Measurements from ENCODE around the gene FAM13C. TPM values are rescaled to one million over a fixed set of nuclear protein-coding genes. Genes with fewer than 3 reads are reported as not detected.

The FAM13C gene
- total RNA-seq, 1 experiment from 2014 or later, result 0.18 TPM

GRCh38 chr10:59346321-59346720 lies 16.0 kb downstream of the FAM13C start:
- CTCF ChIA-PET, result no interaction called here
- POLR2A ChIA-PET, result no interaction called here
- Mint-ChIP-seq H3K36me3 (ENCODE audit: insufficient read depth, unreplicated experiment) (no peaks in the 10 kb centered on the region), H3K4me1 (ENCODE audit: low read depth, unreplicated experiment) (no peaks in the 10 kb centered on the region), H3K27me3 (ENCODE audit: insufficient read depth, unreplicated experiment) (peaks cover 22% of the 10 kb centered on the region), H3K4me3 (ENCODE audit: unreplicated experiment) (no peak overlapping the region), H3K9me3 (ENCODE audit: unreplicated experiment) (no peaks in the 10 kb centered on the region), H3K27ac (ENCODE audit: unreplicated experiment) (no peak overlapping the region)
- Histone ChIP-seq H3K27me3 (replicated peaks; ENCODE audit: control insufficient read depth, insufficient read depth, low read length) (no peaks in the 10 kb centered on the region), H3K36me3 (ENCODE audit: control insufficient read depth, insufficient read depth, low read length) (no peaks in the 10 kb centered on the region), H3K9me3 (no peaks in the 10 kb centered on the region), H3K4me1 (no peaks in the 10 kb centered on the region), H3K4me3 (ENCODE audit: low read depth, low read length) (no peak overlapping the region)
- TF ChIP-seq CTCF (IDR thresholded peaks at IDR 0.05; ENCODE audit: insufficient read depth in 1 of 2, low read depth in 1 of 2, low read length in 1 of 2, severe bottlenecking in 1 of 2, unreplicated experiment in 1 of 2), result no peak
- intact Hi-C loops (cut with micrococcal nuclease; ENCODE audit: unreplicated experiment), result no loop called here
- BruUV-seq (replicated peaks), result no TSS peak
- DNase-seq, result no peak

GRCh38 chr10:59342723-59343122 lies 19.6 kb downstream of the FAM13C start:
- Histone ChIP-seq H3K9me3 (no peaks in the 10 kb centered on the region), H3K36me3 (ENCODE audit: control insufficient read depth, insufficient read depth, low read length) (no peaks in the 10 kb centered on the region), H3K4me1 (no peaks in the 10 kb centered on the region), H3K27me3 (replicated peaks; ENCODE audit: control insufficient read depth, insufficient read depth, low read length) (peaks cover 1% of the 10 kb centered on the region; the same call in 1 of the 2 replicates), H3K4me3 (ENCODE audit: low read depth, low read length) (no peak overlapping the region)
- H3K36me3 Mint-ChIP-seq (ENCODE audit: insufficient read depth, unreplicated experiment), result no peaks in the 10 kb centered on the region
- H3K4me3 Mint-ChIP-seq (ENCODE audit: unreplicated experiment), result no peak overlapping the region
- no peak for TF ChIP-seq CTCF (IDR thresholded peaks at IDR 0.05; ENCODE audit: insufficient read depth in 1 of 2, low read depth in 1 of 2, low read length in 1 of 2, severe bottlenecking in 1 of 2, unreplicated experiment in 1 of 2)
- no peak for DNase-seq
- H3K9me3 Mint-ChIP-seq (ENCODE audit: unreplicated experiment), result no peaks in the 10 kb centered on the region
- intact Hi-C loops (cut with micrococcal nuclease; ENCODE audit: unreplicated experiment), result no loop called here
- no TSS peak for BruUV-seq (replicated peaks)
- ChIA-PET CTCF (no interaction called here), POLR2A (no interaction called here)
- H3K4me1 Mint-ChIP-seq (ENCODE audit: low read depth, unreplicated experiment), result no peaks in the 10 kb centered on the region
- H3K27me3 Mint-ChIP-seq (ENCODE audit: insufficient read depth, unreplicated experiment), result peaks cover 29% of the 10 kb centered on the region
- no peak overlapping the region for H3K27ac Mint-ChIP-seq (ENCODE audit: unreplicated experiment)

- Histone ChIP-seq H3K4me1 (no peaks in the 10 kb centered on the region), H3K9me3 (no peaks in the 10 kb centered on the region), H3K36me3 (ENCODE audit: control insufficient read depth, insufficient read depth, low read length) (no peaks in the 10 kb centered on the region), H3K4me3 (ENCODE audit: low read depth, low read length) (no peak overlapping the region), H3K27me3 (replicated peaks; ENCODE audit: control insufficient read depth, insufficient read depth, low read length) (peaks cover 1% of the 10 kb centered on the region)
- Mint-ChIP-seq H3K27ac (ENCODE audit: unreplicated experiment) (no peak overlapping the region), H3K4me3 (ENCODE audit: unreplicated experiment) (no peak overlapping the region), H3K27me3 (ENCODE audit: insufficient read depth, unreplicated experiment) (peaks cover 29% of the 10 kb centered on the region), H3K9me3 (ENCODE audit: unreplicated experiment) (no peaks in the 10 kb centered on the region), H3K36me3 (ENCODE audit: insufficient read depth, unreplicated experiment) (no peaks in the 10 kb centered on the region), H3K4me1 (ENCODE audit: low read depth, unreplicated experiment) (no peaks in the 10 kb centered on the region)
- ChIA-PET POLR2A (interaction anchor here (0.7 kb wide), 1 partner anchor 66 kb away, joined by 3 read pairs; no protein-coding TSS in a partner anchor), CTCF (no interaction called here)
- no TSS peak for BruUV-seq (replicated peaks)
- no peak for TF ChIP-seq CTCF (IDR thresholded peaks at IDR 0.05; ENCODE audit: insufficient read depth in 1 of 2, low read depth in 1 of 2, low read length in 1 of 2, severe bottlenecking in 1 of 2, unreplicated experiment in 1 of 2)
- intact Hi-C loops (cut with micrococcal nuclease; ENCODE audit: unreplicated experiment), result no loop called here
- no peak for DNase-seq
Measured at GRCh38 chr10:59342000-59342399, 20.3 kb downstream of the FAM13C start.
